NCI-H345 treated with DMSO at 0.1 percent for 48 hours (cell line): ENCODE results near the gene PNMA1.

Experiments
- DNase-seq: peaks from one replicate; lab custom pipeline; 2025; ENCODE audit not compliant: unreplicated experiment; lab: John Stamatoyannopoulos, UW

The PNMA1 gene

GRCh38 chr14:73751157-73751691 is 37.0 kb upstream of the PNMA1 start:
- DNase-seq, result no peak

DNA sequence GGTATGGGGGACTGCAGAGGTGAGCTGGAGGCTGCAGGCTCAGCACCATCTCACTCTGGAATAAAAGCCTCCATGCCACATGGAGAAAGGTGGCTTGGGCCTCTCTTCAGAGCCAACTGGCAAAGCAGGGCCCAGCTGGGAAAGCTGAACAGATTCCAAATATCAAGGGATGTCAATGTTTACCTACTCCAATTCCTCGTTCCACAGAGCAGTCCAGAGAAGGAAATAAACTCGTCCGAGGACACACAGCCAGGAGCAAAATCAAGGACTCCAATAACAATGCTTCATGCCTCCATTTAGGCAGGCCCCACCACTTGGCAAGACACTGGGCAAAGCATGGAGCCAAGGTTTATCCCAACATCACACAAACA is 36.3 kb upstream of the PNMA1 start:
- no peak for DNase-seq

DNA sequence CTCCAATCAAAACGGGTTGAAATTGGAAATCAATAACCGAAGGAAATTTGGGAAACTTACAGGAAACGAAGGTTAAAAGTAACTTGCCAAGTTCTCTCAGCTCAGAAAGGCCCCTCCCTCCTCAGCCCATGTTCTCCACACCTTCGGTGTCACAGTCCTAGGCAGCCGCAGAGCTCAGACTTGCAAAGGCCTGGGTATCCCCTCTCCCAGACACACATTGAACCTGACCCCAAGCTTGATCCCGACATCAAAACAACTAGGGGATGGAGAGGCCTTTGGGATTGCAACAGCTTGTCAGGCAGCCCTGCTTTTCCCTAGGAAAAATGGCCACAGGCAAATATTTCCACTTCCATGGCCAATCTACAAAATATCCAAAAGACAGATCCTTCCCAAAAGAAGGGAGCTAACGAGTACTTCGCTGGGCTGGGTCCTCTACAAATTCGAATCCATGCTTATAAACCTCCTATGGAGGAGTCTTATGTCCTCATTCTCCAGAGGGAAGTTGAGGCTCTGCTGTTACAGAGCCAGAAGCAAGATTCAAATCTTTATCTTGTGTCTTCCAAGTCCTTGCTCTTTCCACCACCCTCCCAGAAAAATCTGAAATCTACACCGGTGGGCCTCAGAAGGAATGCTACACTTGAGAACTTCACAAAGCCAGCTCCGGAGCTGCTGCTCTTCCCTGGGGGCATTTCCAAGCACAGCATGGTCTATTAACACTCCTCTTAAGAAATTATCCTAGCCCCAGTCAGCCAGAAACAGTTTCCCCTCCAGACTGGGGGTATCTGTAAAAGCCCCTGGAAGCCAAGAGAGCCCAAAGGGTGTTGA is 35.7 kb upstream of the PNMA1 start:
- DNase-seq, result no peak

DNA sequence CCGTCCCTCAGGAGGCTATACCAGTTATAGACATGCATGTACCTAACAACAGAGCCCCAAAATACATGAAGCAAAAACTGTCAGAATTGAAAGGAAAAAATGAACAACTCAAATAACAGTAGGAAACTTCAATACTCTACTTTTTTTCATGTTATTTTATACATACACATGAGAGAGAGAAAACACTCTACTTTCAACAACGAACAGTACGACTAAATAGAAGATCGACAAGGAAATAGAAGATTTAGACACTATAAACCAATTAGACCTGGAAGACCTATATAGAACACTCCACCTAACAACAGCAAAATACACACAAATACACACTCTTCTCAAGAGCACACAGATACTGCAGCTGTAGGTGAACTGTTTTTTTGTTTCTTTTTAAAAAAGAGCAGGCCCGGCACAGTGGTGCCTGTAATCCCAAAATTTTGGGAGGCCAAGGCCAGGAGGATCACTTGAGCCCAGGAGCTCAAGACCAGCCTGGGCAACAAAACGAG is 34.7 kb upstream of the PNMA1 start:
- no peak for DNase-seq

DNA sequence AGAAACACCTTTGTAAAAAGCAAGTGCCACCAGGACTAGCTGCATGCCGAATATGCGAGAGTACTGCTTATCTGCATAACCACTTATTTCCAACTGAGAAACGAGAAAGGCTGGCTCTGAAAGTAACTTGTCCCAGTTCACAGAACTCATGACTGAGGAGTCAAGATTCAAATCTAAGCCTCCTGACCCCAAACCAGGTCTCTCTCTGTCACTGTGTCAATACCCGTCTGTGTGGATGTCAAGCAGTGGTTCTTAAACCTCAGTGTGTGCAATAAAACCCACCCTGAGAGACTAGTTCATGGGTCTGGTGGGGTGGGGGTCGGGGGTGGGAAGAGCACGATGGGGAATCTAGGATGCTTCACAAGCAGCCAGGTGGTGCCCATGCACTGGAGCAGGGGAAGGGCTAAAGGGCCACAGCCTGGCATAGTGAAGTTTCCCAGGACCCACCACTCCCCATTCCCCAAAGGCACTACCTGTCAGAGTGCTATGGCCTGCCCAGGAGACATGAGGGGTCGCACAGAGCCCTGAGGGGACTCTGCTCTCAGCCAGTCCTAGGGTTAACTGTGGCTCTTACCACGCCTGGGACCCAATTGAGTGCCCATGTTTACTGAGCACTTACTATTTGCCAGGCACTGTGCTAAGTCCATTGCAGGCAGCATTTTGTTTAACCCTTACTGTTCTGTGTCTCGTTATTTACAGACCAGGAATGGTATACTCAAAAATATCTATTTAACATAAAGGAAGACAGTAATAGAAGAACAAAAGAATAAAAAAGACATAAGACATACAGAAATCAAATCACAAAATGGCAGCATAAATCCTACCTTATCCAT is 33.4 kb upstream of the PNMA1 start:
- no peak for DNase-seq

- no peak for DNase-seq
Measured at GRCh38 chr14:73746520-73747378, 32.6 kb upstream of the PNMA1 start.

DNA sequence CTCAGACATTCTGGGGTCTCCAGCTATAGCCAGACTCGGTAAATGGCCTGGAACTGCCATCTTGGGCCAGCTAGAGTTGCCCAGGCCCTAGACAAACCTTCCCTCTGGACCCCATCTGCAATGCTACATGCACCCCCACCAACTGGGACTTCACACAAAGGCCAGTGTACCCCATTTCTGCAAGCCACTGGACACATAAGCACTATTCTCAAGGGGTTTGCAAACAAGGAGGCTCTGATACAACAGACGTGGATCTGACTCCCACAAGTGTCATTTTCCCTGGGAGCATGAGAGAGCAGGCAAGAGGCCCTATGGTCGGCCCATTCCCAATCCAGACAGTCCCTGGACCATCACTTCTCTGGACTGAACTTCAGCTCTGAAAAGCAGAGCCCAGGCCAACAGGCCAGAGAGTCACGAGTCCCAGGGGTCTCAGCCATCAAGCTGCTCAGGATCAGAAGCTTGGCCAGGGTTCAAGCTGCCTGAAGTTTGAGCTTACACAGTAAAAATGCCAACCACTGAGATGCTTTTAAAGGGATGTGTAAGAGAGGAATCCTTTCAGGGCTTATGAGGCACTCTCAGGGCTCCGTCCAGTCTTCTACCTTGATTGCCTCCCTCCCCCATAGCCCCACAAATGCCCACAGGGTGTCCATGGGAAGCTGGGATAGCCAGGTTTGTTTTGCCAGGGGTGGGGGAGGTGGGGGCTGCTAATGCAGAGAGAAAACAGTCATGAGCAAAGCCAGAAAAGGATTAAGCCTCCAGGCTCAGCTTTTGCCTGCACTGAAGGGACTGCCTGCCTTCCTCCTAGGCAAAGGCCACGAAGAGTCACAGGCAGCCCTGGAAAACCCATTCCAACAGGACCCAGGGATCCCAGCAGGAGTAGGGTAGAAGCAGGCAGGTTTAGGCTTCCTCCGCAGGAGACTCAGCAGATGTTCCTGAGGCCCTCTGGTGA is 31.7 kb upstream of the PNMA1 start:
- DNase-seq, result no peak

DNA sequence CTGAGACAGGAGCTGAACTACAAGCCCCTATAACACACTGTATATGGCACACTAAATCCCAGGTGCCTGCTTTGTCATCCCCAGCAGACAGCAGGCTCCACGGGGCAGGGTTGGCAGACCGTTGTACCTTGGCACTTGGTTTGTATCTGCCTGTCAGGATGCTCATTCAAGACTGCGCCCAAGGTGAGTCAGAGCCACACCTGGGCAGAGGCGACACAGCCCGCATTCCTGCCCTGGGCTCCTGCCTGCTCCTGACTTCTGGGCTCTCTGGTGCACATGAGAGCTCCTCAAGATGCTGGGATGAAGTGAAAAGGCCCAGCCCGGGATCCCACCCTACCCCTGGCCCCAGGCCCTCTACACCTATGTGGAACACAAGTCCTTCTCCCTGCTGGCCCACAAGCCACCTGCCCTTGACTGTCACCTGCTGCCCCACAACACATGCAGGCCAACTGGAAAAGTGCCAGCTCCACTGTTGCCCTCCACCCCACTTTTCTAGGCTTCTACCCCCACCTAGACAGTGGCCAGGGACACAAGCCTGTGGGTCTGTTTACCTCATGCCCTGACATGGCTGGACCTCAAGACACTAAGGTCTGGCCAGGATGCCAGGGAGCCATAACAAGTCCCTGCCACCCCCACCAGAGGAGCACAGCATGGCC is 30.8 kb upstream of the PNMA1 start:
- DNase-seq, result no peak

DNA sequence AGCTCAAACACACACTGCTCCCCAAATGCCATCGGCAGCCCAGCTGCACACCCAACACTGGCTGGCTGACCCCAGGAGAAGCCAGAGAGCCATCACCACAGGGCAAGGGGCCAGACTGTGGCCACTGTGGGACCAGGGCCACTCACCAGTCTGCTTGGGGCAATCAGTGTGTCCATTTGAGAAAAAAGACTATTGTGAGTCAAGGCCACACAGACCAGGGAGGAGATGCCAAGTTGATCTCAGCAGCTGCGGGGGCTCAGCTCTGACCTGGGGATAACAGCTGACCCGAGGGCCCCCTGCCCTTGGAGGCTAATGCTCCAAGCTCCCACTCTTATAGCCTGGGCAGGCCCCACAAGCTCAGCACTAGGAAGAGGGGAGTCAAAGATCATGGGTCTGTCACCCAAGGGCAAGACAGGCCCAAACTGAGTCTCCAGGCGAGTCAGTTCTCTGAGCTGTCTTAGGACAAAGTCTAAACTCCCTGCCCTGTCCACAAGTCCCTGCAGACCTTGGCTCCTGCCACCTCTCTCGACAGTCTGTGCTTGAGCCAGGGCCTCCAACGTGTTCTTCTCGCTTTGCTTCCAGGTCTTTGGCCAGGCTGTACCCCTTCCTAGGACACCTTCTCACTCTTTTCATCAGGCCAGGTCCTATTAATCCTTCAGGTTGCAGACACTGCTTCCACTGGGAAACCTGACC is 30.1 kb upstream of the PNMA1 start:
- no peak for DNase-seq

- DNase-seq, result no peak
Measured at GRCh38 chr14:73743431-73743931, 29.3 kb upstream of the PNMA1 start.

GRCh38 chr14:73742520-73743238 is 28.5 kb upstream of the PNMA1 start:
- DNase-seq, result no peak

- DNase-seq, result no peak
Measured at GRCh38 chr14:73741876-73742519, 27.8 kb upstream of the PNMA1 start.

GRCh38 chr14:73741386-73741875 is 27.2 kb upstream of the PNMA1 start:
- no peak for DNase-seq

DNA sequence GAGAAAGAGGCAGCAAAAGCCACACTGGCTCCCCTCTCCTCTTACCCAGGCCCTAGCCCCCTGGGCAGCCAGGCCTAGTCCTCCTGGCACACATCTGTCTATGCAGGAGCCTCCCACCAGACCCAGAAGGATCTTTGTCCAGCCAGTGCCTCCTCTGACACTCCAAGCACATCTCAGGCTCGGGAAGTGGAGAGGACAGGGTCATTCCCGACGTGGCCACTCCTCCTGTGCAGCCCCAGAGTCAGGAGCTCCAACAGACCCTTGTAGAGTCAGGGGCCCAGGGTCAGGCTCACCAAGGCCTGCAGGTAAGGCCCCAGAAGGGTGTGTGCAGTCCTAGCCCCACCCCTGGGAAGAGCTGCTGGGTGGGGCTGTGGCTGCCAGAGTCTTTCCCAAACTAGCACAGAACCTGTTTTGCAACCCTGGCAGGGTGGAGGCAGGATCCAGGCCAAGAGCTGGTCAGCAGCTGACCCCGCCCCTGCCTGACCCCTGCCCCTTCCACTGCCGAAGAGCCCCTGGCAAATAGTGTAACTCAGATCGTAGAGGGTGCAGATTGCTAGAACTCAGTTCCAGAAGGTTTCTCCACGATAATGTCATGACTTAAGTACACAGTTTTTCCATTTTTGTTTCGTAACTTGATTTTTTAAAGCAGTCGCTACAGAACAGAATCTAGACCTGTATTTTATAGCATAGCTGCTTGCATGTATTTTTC is 26.6 kb upstream of the PNMA1 start:
- no peak for DNase-seq

DNA sequence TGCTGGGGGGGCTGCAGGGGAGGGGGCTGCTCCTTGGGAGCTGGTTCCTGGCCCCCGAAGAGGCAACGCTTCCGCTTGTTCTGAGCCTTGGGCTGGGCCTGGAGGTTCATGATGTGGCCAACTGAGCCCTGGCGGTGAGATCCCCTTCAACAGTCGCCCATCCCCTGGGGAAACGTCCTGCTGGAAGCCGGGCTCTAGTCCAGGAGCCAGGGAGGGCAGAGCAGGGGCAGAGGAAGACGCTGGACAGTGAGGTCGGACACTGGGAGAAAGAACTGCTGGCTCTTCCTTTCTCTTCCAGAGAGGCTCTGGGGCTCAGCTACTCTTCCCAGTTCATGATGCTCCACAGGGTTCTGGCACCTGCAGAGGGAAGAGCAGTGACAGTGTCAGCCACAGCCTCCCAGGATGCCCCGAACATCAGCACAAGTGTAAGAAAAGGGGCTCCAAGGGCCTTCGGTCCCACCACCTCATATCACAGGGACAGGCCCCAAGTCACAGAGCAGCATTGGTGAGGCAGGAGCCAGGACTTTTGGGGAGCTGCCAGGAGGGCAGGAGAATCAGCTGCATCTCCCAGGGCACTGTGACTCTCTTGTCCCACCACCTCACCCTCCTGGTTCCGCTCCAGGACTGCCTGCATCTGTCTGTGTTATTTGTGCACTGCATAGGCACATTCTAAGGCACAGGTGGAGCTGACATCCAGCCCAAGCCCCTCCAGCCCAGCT is 25.9 kb upstream of the PNMA1 start:
- DNase-seq, result no peak
